ENCODE measurements around the gene PRDX2.
"Not testable (repeated sequence)": the region's sequence is repeated elsewhere in the genome, so short reads cannot be mapped to it uniquely, and the experiment has no call there.

PRDX2 gene

GRCh38 chr19:12801466-12802266 lies at the start of gene PRDX2, which contains the start of gene THSD8:
TSS of gene PRDX2 (minus strand) at chr19:12801800. CDS start at chr19:12801261, 539 bp downstream.
TSS of gene THSD8 (plus strand) at chr19:12802069. CDS start at chr19:12802072, 3 bp downstream.
- no peak for DNase-seq

GRCh38 chr19:12847159-12848139 lies 45.8 kb upstream of the PRDX2 start:
- peak; percentile 72 for DNase-seq

- not testable (repeated sequence) for DNase-seq
Measured at GRCh38 chr19:12846613-12847012, 45.0 kb upstream of the PRDX2 start.

GRCh38 chr19:12843999-12844732 lies 42.6 kb upstream of the PRDX2 start:
- DNase-seq: peak; percentile 47

GRCh38 chr19:12843328-12843727 lies 41.7 kb upstream of the PRDX2 start:
- no peak for DNase-seq

- no peak for DNase-seq
Measured at GRCh38 chr19:12842511-12842910, 40.9 kb upstream of the PRDX2 start.

DNA sequence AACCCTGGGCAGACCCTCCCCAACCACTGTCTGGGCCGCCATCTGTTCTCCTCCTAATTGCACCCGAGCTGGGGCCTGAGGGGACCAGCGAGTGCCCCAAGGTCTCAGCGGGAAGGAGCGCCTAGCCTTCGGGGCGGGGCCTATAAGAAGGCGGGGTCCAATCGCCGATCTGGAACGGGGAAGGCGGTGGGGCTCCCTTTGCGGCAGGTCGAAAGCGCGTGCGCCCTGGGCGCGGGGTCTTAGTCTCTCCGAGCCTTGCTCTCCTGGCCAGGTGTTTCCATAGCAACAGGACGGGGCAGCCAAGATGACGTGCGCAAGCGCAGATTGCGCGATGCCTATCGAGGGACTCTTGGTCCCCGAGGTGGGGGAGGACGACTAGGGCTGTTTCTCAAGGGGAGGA lies 39.5 kb upstream of the PRDX2 start:
- DNase-seq: no peak

DNA sequence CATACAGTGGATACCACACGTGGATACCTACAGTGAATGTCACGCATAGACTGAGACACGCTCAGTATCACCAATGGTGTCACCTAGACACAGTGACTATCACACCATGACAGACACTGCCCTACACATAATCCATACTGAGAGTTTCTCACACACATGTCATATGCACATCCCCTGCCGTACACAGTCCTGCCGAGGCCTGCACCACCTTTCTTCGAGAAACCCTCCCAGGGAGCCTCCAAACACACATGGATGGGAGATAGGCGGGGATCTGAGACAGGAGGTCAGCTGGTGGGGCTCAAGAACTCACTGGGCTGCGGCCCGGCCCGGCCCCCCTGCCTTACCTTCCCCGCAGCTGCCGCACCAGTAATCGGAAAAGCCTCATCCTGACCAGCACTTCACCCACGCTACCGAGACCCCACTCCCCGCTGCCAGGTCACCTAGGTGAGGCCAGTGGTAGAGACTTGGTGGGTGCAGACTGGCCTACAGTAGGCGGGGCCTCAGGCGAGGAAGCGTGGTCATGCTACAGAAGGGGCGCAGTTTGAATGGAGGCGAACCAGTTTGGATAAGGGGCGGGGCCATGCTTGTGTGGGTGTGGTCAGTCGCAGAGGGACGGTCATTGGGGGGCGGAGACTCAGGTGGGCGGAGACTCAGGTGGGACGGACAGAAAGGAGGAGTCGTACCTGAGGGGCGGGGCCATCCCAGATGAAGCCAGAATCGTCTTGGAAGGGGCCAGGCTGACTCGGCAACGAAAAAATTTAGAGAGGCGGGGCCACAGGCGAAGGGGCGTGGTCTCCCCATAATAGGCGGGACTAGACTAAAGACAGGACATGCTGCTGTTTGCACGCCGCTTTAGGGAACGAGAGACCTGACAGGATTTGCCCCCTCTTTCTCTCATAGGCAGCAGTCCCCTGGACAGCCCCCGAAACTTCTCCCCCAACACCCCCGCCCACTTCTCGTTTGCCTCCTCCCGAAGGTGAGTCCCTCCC lies 38.8 kb upstream of the PRDX2 start:
- DNase-seq: peak; percentile 63

- DNase-seq: no peak
Measured at GRCh38 chr19:12838886-12839756, 37.5 kb upstream of the PRDX2 start.

GRCh38 chr19:12838182-12838885 lies 36.7 kb upstream of the PRDX2 start, which contains the start of gene MAST1:
TSS of gene MAST1 (plus strand) at chr19:12838515. CDS start at chr19:12838573, 58 bp downstream.
- peak; percentile 49 for DNase-seq

DNA sequence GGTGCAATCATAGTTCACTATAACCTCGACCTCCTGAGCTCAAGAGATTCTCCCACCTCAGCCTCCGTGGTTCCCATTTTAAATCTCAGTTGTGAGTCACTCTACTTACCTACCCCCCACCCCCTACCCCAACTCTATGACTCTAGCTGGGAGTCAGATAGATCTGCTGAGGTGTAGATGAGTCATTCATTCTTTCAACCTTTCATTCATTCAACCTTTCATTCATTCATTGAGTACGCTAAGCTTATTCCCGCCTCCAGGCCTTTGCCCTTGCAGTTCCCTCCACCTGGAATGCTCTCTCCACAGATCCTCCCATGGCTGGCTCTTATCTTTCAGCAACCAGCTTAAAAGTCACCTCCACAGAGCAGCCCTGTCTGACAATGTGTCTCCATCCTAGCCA lies 35.6 kb upstream of the PRDX2 start:
- no peak for DNase-seq

DNA sequence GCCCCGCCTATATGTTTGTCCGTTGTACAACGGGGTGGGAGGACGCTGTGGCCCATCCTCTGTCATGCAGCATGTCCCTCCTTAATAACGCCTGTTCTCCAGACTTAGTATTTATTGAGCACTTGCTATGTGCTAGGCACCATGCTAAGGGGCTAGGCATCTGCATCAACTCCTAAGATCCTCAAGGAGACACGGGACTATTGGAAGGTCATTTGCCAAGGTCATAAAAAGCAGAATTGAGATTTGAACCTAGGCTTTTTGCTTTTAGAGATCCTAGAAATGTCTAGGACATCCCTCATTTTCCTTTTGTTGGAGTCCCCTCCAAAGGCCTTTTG lies 34.9 kb upstream of the PRDX2 start:
- DNase-seq: no peak

DNA sequence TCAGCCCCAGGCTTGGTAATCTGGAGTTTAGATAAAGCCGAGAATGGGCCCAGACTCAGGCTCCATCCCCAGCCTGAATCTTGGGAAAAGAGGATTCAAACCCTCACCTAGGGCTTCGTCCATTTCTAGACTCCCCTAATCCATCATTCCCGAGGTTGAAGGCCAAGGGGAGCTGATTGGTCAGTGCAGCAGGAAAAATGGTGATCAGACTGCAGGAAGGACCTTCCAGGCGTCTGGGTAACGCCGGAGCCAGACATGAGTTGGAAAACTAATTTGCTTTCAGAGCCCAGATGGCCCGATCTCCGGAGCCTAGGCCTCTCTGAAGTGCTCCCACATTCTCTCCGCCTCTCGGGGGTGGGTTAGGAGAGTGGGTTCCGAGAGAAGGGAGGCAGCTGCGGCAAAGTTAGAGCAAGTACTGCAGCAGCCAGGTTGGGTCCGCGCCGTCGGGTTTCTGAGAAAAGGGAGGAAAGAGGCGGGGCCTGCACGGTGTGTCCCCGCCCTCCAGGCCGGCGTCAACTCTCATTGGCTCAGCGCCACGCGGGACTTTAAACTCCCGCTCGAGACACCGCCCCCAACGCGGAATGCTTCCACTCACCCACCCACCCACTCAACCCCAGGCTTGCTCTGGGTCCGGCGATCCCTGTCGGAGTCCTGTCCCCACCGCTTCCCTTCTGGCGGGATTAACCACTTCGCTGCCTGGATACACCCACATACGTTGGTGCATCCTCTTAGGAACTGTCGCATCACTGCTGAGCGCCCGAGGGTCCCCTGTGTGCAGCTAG lies 33.6 kb upstream of the PRDX2 start:
- no peak for DNase-seq

- no peak for DNase-seq
Measured at GRCh38 chr19:12834566-12834943, 33.0 kb upstream of the PRDX2 start, which contains the start of gene RTBDN. TSS of gene RTBDN (minus strand) at chr19:12834579. CDS start at chr19:12829979, 4,600 bp downstream.

- peak; percentile 9 for DNase-seq
Measured at GRCh38 chr19:12833738-12834565, 32.4 kb upstream of the PRDX2 start.

GRCh38 chr19:12833418-12833737 lies 31.8 kb upstream of the PRDX2 start:
- DNase-seq: no peak

DNA sequence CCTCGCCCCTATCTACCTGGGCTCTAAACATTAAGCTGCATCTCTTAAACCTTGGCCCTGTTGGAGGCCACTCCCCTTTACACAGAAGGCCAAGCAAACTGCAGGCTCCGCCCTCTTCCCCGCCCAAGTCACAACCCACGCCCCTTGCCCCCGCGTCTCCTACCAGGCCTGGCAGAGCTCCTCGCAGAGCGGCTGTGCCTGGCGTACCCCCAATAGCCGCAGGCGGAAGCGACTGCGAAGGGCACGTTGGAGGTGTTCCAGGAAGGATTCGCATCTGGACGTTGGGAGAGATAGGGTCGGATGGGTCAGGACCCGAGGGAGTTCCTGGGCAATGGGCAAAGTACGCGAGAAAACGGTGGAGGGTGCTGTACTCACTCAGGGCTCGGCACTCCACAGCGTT lies 26.9 kb upstream of the PRDX2 start:
- DNase-seq: no peak
